Forelimb muscle (tissue), 1 donor: Measurements from ENCODE around the gene HIVEP3. TPM values are rescaled to one million over a fixed set of nuclear protein-coding genes. Genes with fewer than 3 reads are reported as not detected.
"Not testable (repeated sequence)": the region's sequence is repeated elsewhere in the genome, so short reads cannot be mapped to it uniquely, and the experiment has no call there.

ENCODE experiments used
- DNase-seq: peaks from one replicate; pipeline ENCODE4 v3.0.0-alpha.2; 2013; ENCODE audit warnings: low read depth
- polyA plus RNA-seq: library from polyadenylated mRNA; unstranded; fragments of 120-200 nt; gene quantifications from one replicate; pipeline ENCODE4 v1.2.1, GENCODE V29; 2013; ENCODE audit not compliant: insufficient read length

The HIVEP3 gene
- polyA plus RNA-seq, 1 donor, result 2.1 TPM

- DNase-seq, result not testable (repeated sequence)
These were observed 2.5 kb upstream of the HIVEP3 start for GRCh38 chr1:41921271-41921670.

DNA sequence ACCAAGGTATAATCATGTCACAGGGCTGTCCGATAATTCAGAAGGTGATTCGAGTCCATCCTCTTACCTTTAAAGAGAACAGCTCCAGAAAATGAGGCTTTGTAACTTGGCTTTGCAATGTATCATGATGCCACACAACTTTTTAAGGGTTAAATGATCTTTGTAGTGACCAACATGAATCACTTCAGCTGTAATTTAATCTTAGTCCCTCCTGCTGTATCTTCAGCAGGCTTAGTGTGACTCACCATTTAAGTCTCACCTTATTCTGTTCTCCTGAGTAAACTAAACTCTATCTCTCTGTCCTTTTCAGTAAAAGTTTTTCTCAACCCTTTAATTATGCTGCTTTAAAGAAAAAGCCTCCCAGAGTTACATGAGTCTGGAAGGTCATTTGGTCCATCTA lies 1.9 kb upstream of the HIVEP3 start:
- no peak for DNase-seq

GRCh38 chr1:41919764-41920397 lies 1.2 kb upstream of the HIVEP3 start:
- DNase-seq, result no peak

DNA sequence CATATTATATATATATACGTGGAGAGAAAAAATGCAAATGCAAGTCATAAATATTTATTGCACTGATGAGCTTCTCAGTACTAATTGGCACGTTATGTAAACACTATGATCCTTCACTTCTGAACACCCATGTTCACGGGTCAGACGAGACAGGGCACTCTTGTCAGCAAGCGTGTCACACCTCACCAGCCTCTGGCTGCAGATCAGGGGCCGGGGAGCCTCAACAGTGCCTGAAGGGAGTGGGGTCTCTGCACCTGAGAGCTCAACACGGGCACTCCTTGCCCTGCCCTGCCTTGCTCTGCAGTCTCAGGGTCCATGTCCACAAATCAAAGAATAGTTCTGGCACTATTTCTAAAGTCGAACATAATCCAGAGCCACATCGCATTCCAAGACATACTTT lies 409 bp upstream of the HIVEP3 start:
- DNase-seq, result no peak

- no peak for DNase-seq
These were observed 780 bp downstream of the HIVEP3 start for GRCh38 chr1:41917835-41918449.

DNA sequence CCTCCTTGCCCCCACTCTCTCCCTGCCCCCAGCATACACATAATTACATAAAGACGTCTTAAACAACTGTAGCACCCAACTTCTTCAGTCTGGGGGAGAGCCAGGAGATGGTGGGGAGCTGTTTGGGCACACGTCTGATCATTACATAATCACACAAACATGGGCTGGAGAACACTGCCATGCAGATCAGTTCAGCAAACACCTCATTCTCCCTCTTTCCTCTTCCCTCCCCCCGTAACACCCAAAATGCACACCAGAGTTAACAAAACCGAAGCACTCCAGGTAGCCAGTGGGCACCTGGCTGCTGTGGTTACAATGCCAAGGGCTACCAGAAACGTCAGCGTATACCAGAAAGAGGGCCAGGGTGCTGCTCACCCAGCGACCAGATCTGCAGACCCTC lies 1.6 kb downstream of the HIVEP3 start:
- no peak for DNase-seq

DNA sequence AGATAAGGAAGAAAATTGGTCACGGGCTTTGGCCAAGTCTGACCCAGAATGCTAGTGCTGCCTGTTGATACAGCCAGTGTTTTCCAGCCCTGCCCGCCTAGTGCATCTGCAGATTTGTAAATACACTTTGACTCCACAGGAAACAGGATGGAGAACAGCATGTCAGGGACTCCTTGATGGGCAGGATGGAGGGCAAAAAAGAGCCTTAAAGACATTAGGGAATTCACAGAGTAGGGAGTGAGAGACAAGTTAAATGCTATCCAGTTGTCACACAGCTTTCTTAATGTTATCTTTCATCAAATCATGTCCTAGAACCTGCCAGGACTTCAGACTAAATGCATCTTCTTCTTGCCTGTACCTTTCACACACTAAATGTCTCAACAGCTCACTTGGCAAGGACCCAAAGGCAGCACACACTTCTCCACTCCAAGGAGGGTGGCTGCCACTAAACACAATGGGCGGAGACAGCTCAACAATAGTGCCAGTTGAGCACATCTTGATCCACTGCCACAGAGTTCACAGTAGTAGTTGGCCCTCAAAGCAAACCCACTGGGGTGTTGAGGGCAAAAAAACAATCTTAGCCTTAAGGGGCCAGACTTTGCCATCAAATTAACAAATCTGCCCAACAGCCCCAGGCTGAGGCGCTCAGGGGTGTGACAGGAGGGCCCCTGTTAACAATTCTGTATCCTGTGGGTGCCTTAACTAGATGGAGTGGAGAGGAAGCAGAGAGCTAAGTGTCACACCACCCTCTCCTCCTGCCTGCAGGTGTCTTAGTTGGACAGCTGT lies 2.7 kb downstream of the HIVEP3 start:
- no peak for DNase-seq

DNA sequence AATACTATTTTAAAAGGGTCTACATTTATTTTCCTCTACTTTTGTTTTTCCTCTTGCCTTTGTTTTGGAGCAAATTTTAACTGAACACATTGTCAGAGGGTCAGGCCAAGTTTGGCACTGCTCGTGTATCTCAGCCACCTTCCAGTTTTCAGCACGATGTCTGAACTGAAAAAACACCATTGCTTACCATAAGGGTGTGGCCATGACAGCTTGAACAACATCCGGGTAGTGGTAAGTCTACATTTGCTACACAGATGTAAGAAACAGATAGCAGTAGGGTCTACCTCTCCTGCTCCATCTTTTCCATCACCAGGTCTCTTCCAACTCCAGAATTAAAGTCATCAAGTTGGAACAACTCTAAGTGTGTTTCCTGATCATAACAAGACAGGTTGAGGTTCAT lies 4.2 kb downstream of the HIVEP3 start:
- DNase-seq, result no peak

DNA sequence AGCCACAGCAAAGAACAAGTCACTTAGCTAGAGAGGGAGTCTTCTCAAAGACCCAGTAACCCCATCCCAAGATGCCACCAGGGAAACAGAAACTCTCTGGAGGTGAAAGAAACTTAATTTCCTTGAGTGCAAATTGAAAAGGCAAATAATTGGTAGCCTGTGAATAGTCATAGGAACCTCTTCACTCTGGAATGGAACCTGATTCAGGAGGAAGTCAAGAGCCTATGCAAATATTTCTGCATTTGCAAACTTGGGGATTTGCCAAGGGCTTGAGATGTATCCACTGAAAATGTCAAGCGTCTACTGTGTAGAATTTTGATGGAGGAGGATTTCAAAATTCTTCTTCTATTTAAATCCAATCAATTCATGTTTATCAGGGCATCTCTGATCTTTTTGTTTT lies 5.7 kb downstream of the HIVEP3 start:
- DNase-seq, result no peak

DNA sequence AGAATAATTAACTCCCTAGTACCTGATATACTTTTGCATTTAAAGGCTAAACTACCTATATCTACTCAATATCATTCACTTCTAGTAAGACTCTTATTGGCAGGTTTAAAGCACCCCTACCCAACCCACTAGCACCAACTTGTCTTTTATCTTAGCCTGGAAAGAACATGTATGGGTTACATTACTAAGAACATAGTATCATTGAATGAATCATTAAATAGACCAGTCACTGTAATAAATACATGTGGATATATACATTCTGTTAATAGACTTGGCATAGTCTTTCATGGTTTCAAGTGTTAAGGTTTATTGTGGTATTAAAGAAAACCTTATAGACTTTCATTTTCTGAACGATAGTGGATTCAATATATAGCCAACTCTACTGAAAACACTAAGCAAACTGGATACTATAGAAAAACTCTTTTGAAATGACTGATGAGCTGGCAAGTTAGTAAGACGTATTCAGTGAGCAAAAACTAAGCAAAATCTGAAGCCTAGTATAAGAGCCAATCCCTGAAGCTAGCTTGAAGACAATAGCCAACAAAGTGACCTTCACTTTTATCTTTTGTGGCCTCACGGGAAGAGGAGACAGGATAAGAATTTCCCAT lies 10.3 kb downstream of the HIVEP3 start:
- DNase-seq, result no peak

DNA sequence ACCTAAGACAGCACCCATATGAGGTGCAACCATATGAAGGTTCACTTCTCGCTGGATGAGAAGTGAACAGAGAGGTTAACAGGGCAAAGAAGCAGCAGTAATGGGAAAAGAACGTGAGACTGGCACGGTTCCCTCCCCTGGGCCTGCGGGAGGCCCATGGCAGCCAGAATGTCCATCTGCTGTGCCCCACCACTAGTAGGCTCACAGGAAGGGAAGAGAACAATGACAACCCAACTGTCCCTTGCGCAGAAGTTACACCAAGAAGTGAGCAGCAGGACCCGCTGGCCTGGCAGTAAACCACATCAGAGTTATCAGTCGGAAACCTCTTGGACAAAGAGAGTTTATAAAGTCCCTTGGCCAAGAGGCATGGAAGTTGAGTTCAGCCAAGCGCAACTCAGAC lies 11.3 kb downstream of the HIVEP3 start:
- no peak for DNase-seq

GRCh38 chr1:41906943-41907342 lies 11.8 kb downstream of the HIVEP3 start:
- no peak for DNase-seq

DNA sequence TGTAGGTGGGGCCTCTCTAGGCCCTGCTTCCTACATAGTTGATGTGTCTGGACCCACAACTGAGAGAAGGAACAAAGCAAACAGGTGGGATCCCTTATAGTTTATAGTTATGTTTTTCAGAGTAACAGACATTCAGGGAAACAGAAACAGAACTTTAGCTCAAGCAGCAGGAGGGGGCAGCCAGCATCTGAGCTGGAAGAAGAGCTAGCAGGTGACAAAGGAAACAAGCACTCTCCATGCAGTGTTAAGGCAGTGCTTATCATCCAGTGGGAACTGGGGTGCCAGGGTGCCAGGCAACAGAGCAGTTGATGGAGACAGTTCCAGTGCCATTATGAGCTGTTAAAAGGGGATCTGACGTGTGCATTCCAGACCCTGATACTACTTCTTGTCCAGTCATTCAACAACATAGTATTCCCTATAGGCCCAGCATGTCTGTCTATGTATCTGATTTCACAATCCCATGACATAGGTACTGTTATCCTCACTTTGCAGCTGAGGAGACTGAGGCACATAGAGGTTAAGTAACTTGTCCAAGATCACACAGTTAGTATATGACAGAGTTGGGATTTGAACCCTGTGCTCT lies 13.5 kb downstream of the HIVEP3 start:
- no peak for DNase-seq

DNA sequence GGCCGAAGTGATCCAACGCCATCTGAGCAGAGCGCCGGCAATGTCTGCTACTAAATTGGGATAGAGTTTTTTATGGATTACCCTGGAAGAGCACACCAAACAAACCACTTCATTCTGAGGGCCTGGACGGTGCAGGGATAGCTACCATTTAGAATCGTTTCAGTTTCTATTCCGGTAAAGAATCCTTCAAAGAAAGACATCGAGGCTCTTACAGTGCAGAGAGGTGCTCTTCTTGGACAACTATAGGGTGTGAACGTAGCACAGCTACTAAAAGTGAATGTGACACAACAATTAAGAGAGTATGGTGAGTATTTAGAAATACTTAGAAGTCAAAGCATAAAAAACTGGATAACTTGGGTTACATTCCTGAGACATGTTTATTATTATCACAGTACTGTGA lies 16.1 kb downstream of the HIVEP3 start:
- no peak for DNase-seq

DNA sequence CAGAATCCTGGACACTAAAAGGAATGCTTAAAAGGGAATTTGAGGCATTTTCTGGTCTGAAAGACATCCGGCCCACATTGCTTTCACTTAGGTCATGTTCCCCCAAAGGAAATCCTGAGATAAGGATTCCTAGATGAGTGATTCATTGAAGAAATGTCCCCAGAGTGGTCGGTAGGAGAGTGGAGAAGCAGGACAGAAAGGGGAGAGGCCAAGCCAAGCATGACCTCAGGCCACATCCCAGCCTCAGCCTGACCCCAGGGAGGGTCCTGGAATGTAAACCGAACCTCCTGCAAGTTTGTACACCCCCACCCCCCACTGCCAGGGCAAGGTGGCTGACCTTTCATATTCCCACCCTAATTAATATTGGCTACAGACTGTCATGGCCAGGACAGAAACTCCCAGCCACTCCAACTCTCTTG lies 16.6 kb downstream of the HIVEP3 start:
- no peak for DNase-seq

- no peak for DNase-seq
These were observed 17.2 kb downstream of the HIVEP3 start for GRCh38 chr1:41901551-41901950.

DNA sequence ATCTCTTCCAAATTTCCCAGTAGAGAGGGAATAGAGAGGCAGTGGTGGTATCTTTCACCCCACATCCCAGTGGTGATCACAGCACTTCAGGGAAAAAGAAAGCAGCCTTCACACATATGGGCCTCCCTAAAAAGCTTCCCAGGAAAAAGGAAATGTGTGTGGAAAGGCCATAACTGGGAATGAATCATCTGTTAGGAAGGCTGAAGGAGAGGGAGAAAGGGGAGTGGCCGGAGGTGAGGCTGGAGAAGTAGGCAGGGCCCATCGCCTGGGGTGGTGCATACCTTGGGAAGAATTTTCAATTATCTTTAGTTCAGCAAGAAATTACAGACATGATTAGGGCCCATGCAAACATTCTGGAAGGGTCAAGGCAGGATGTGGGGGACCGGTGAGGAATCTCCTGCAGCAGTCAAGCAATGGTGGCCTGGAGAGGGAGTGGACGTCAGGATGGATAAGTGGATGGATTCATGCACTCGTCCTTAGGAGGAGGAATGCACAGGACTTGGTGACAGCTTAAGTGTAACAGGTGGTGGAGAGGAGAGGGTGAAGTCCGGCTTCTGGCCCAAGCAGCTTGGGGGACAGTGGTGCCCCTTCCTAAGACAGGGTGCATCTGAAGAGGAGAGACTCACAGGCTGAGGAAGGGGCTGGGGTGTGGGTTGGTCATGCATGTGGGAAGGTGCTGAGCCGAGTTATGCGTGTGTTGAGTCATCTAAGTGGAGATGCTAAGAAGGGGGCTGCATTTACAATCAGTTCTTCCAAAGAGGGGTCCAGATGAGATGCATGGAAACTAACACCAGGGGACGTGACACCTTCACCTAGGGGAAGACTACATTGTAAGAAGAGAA lies 17.9 kb downstream of the HIVEP3 start:
- DNase-seq, result no peak

- no peak for DNase-seq
These were observed 20.5 kb downstream of the HIVEP3 start for GRCh38 chr1:41898191-41898713.

- DNase-seq, result no peak
These were observed 23.2 kb downstream of the HIVEP3 start for GRCh38 chr1:41895552-41895951.

GRCh38 chr1:41894808-41895483 lies 23.8 kb downstream of the HIVEP3 start:
- no peak for DNase-seq
